ENCODE results near the gene ARID1A. TPM values are rescaled to one million over a fixed set of nuclear protein-coding genes. Genes with fewer than 3 reads are reported as not detected.
"Not testable (repeated sequence)": the region's sequence is repeated elsewhere in the genome, so short reads cannot be mapped to it uniquely, and the experiment has no call there.

The ARID1A gene
- total RNA-seq, 1 experiment from 2014 or later, result 16.5 TPM

GRCh38 chr1:26697431-26697977 lies 1.7 kb downstream of the ARID1A start:
- DNase-seq (ENCODE audit: extremely low read depth, low read depth), result no peak

GRCh38 chr1:26697978-26698849 lies 2.4 kb downstream of the ARID1A start:
- peak; percentile 78 for DNase-seq (ENCODE audit: extremely low read depth, low read depth)

- DNase-seq (ENCODE audit: extremely low read depth, low read depth), result no peak
Measured at GRCh38 chr1:26700711-26701110, 4.9 kb downstream of the ARID1A start.

GRCh38 chr1:26701266-26701994 lies 5.6 kb downstream of the ARID1A start:
- DNase-seq (ENCODE audit: extremely low read depth, low read depth), result no peak

- DNase-seq (ENCODE audit: extremely low read depth, low read depth), result no peak
Measured at GRCh38 chr1:26701995-26702679, 6.3 kb downstream of the ARID1A start.

- no peak for DNase-seq (ENCODE audit: extremely low read depth, low read depth)
Measured at GRCh38 chr1:26702680-26703038, 6.8 kb downstream of the ARID1A start.

GRCh38 chr1:26703478-26703877 lies 7.7 kb downstream of the ARID1A start:
- no peak for DNase-seq (ENCODE audit: extremely low read depth, low read depth)

GRCh38 chr1:26704629-26705028 lies 8.8 kb downstream of the ARID1A start:
- DNase-seq (ENCODE audit: extremely low read depth, low read depth), result no peak

GRCh38 chr1:26705227-26705626 lies 9.4 kb downstream of the ARID1A start:
- not testable (repeated sequence) for DNase-seq (ENCODE audit: extremely low read depth, low read depth)

GRCh38 chr1:26705788-26706311 lies 10.0 kb downstream of the ARID1A start:
- DNase-seq (ENCODE audit: extremely low read depth, low read depth), result peak; percentile 41

- no peak for DNase-seq (ENCODE audit: extremely low read depth, low read depth)
Measured at GRCh38 chr1:26706315-26706714, 10.5 kb downstream of the ARID1A start.

GRCh38 chr1:26710811-26711210 lies 15.0 kb downstream of the ARID1A start:
- DNase-seq (ENCODE audit: extremely low read depth, low read depth), result no peak

- no peak for DNase-seq (ENCODE audit: extremely low read depth, low read depth)
Measured at GRCh38 chr1:26711777-26712176, 16.0 kb downstream of the ARID1A start.

GRCh38 chr1:26717017-26717491 lies 21.2 kb downstream of the ARID1A start:
- no peak for DNase-seq (ENCODE audit: extremely low read depth, low read depth)

GRCh38 chr1:26719205-26719604 lies 23.4 kb downstream of the ARID1A start:
- no peak for DNase-seq (ENCODE audit: extremely low read depth, low read depth)

GRCh38 chr1:26721669-26722355 lies 26.0 kb downstream of the ARID1A start:
- DNase-seq (ENCODE audit: extremely low read depth, low read depth), result no peak

- peak; percentile 9 for DNase-seq (ENCODE audit: extremely low read depth, low read depth)
Measured at GRCh38 chr1:26723013-26723991, 27.5 kb downstream of the ARID1A start.

GRCh38 chr1:26724118-26724517 lies 28.3 kb downstream of the ARID1A start:
- no peak for DNase-seq (ENCODE audit: extremely low read depth, low read depth)

GRCh38 chr1:26724926-26725325 lies 29.1 kb downstream of the ARID1A start:
- no peak for DNase-seq (ENCODE audit: extremely low read depth, low read depth)
